Caco-2 (cell line): ENCODE results near the gene RNF208. TPM values are rescaled to one million over a fixed set of nuclear protein-coding genes. Genes with fewer than 3 reads are reported as not detected.

ENCODE experiments used
- BruUV-seq: library from RNA; stranded (reverse); fragments of 400-500 nt; replicated peaks from 2 replicates; lab custom pipeline; 2021; lab: Mats Ljungman, UMichigan
- CTCF ChIA-PET: fragments of 300-600 bp; sonication (Branson Sonifier 250); formaldehyde crosslinking; loops from one replicate; lab custom pipeline; 2022; ENCODE audit warnings: antibody characterized with exemption; lab: Charles Lee
- POLR2A ChIA-PET: fragments of 300-600 bp; sonication (Branson Sonifier 250); formaldehyde crosslinking; loops from one replicate; lab custom pipeline; 2022; ENCODE audit warnings: antibody characterized with exemption; lab: Charles Lee
- DNase-seq, 2 experiments: peaks; one replicate each; pipeline versions ENCODE4 v3.0.0 to v3.0.0-alpha.2; 2020 to 2022
- H3K27me3 ChIP-seq: replicated peaks from 2 replicates; pipeline ENCODE4 v1.6.0; 2011; ENCODE audit warnings: low read length; ENCODE audit not compliant: control insufficient read depth, insufficient read depth
- H3K36me3 ChIP-seq: 2 replicates; pipeline ENCODE4 v1.5.1; 2011; ENCODE audit warnings: low read length; ENCODE audit not compliant: control insufficient read depth, insufficient read depth
- H3K4me1 ChIP-seq: fragments of 250-450 bp; sonication (Bioruptor Pico); 2 replicates; pipeline ENCODE4 v1.5.1; 2020; ENCODE audit warnings: mild to moderate bottlenecking
- H3K4me3 ChIP-seq: 2 replicates; pipeline ENCODE4 v1.5.1; 2011; ENCODE audit warnings: low read depth, mild to moderate bottlenecking, control low read depth, low read length
- H3K9me3 ChIP-seq: fragments of 250-450 bp; sonication (Bioruptor Pico); 2 replicates; pipeline ENCODE4 v1.5.1; 2020; ENCODE audit warnings: mild to moderate bottlenecking, moderate library complexity
- H3K27ac Mint-ChIP-seq: one replicate; pipeline ENCODE4 v1.8.0; 2022; ENCODE audit warnings: mixed read lengths; ENCODE audit not compliant: unreplicated experiment
- H3K27me3 Mint-ChIP-seq: one replicate; pipeline ENCODE4 v1.8.0; 2022; ENCODE audit warnings: mixed read lengths; ENCODE audit not compliant: insufficient read depth, unreplicated experiment
- H3K36me3 Mint-ChIP-seq: one replicate; pipeline ENCODE4 v1.8.0; 2022; ENCODE audit warnings: mild to moderate bottlenecking, mixed read lengths; ENCODE audit not compliant: insufficient read depth, unreplicated experiment
- H3K4me1 Mint-ChIP-seq: one replicate; pipeline ENCODE4 v1.8.0; 2022; ENCODE audit warnings: low read depth, mixed read lengths; ENCODE audit not compliant: unreplicated experiment
- H3K4me3 Mint-ChIP-seq: one replicate; pipeline ENCODE4 v1.8.0; 2022; ENCODE audit warnings: mild to moderate bottlenecking, moderate library complexity, mixed read lengths; ENCODE audit not compliant: unreplicated experiment
- H3K9me3 Mint-ChIP-seq: one replicate; pipeline ENCODE4 v1.8.0; 2022; ENCODE audit warnings: mixed read lengths; ENCODE audit not compliant: unreplicated experiment
- CTCF ChIP-seq, 2 experiments: fragments of 200-600 bp in 1 of 2; IDR thresholded peaks; 1 replicate in 1 of 2; 2 replicates in 1 of 2; pipeline versions ENCODE4 v1.5.1 to v1.8.0; 2011 to 2022; ENCODE audit warnings: antibody characterized with exemption in 1 of 2, control low read depth in 1 of 2, inconsistent platforms in 1 of 2, low read depth in 1 of 2, low read length in 1 of 2, mild to moderate bottlenecking in 1 of 2, moderate library complexity in 1 of 2; ENCODE audit not compliant: insufficient read depth in 1 of 2, severe bottlenecking in 1 of 2, unreplicated experiment in 1 of 2
- intact Hi-C: fragments of 100-400 bp; cut with micrococcal nuclease; formaldehyde crosslinking; loops from one replicate; pipeline ENCODE4 v1.10.0; 2022; ENCODE audit not compliant: unreplicated experiment
- total RNA-seq: library from RNA; stranded (reverse); gene quantifications from 2 replicates; pipeline ENCODE4 v1.2.3, GENCODE V29; 2022

RNF208 gene
- total RNA-seq, 1 experiment from 2014 or later: 6.5 TPM

- ChIA-PET POLR2A (interaction anchor here (1.1 kb wide), 1 partner anchor 10 kb away, joined by 3 read pairs; no protein-coding TSS in a partner anchor), CTCF (interaction anchor here (0.7 kb wide), 1 partner anchor 14 kb away, joined by 5 read pairs; no protein-coding TSS in a partner anchor)
- H3K27ac Mint-ChIP-seq: no peak overlapping the region
- H3K9me3 ChIP-seq: no peaks in the 10 kb centered on the region
- no TSS peak for BruUV-seq
- H3K4me3 Mint-ChIP-seq: no peak overlapping the region
- DNase-seq: no peak
- H3K27me3 Mint-ChIP-seq: no peaks in the 10 kb centered on the region
- peaks cover 7% of the 10 kb centered on the region for H3K4me1 Mint-ChIP-seq
- no peak for TF ChIP-seq CTCF (IDR thresholded peaks at IDR 0.05; ENCODE audit: insufficient read depth in 1 of 2, low read depth in 1 of 2, low read length in 1 of 2, severe bottlenecking in 1 of 2, unreplicated experiment in 1 of 2)
- intact Hi-C loops: no loop called here
- H3K27me3 ChIP-seq: no peaks in the 10 kb centered on the region
- H3K36me3 Mint-ChIP-seq: peaks cover 25% of the 10 kb centered on the region
- H3K36me3 ChIP-seq: no peaks in the 10 kb centered on the region
- no peaks in the 10 kb centered on the region for H3K9me3 Mint-ChIP-seq
- H3K4me1 ChIP-seq: peaks cover 19% of the 10 kb centered on the region
- H3K4me3 ChIP-seq: no peak overlapping the region
These were observed 28.5 kb upstream of the RNF208 start for GRCh38 chr9:137250329-137251193.

- intact Hi-C loops: loop anchor here (10.0 kb wide), 1 partner anchor 453 kb away; the partner anchor contains the start of genes CCDC183 and TMEM141
- no peak overlapping the region for H3K27ac Mint-ChIP-seq
- no peak for TF ChIP-seq CTCF (IDR thresholded peaks at IDR 0.05; ENCODE audit: insufficient read depth in 1 of 2, low read depth in 1 of 2, low read length in 1 of 2, severe bottlenecking in 1 of 2, unreplicated experiment in 1 of 2)
- ChIA-PET CTCF (interaction anchor here (1.3 kb wide), 1 partner anchor 11 kb away, joined by 3 read pairs; no protein-coding TSS in a partner anchor), POLR2A (no interaction called here)
- H3K4me1 ChIP-seq: peaks cover 10% of the 10 kb centered on the region
- H3K27me3 Mint-ChIP-seq: no peaks in the 10 kb centered on the region
- H3K36me3 ChIP-seq: peaks cover 2% of the 10 kb centered on the region; the same call in 1 of the 2 replicates
- H3K4me3 Mint-ChIP-seq: no peak overlapping the region
- H3K9me3 ChIP-seq: no peaks in the 10 kb centered on the region
- peaks cover 37% of the 10 kb centered on the region for H3K36me3 Mint-ChIP-seq
- no peaks in the 10 kb centered on the region for H3K27me3 ChIP-seq
- no peaks in the 10 kb centered on the region for H3K4me1 Mint-ChIP-seq
- H3K4me3 ChIP-seq: no peak overlapping the region
- BruUV-seq: no TSS peak
- no peak for DNase-seq
- no peaks in the 10 kb centered on the region for H3K9me3 Mint-ChIP-seq
These were observed 25.8 kb upstream of the RNF208 start for GRCh38 chr9:137247916-137248175.

- H3K36me3 ChIP-seq: peaks cover 2% of the 10 kb centered on the region; the same call in 1 of the 2 replicates
- H3K4me3 ChIP-seq: no peak overlapping the region
- H3K36me3 Mint-ChIP-seq: peaks cover 42% of the 10 kb centered on the region
- ChIA-PET CTCF (no interaction called here), POLR2A (no interaction called here)
- H3K9me3 ChIP-seq: no peaks in the 10 kb centered on the region
- no TSS peak for BruUV-seq
- no peak for TF ChIP-seq CTCF (IDR thresholded peaks at IDR 0.05; ENCODE audit: insufficient read depth in 1 of 2, low read depth in 1 of 2, low read length in 1 of 2, severe bottlenecking in 1 of 2, unreplicated experiment in 1 of 2)
- DNase-seq: no peak
- H3K4me1 Mint-ChIP-seq: no peaks in the 10 kb centered on the region
- H3K4me1 ChIP-seq: peaks cover 12% of the 10 kb centered on the region
- no peaks in the 10 kb centered on the region for H3K27me3 Mint-ChIP-seq
- H3K27me3 ChIP-seq: no peaks in the 10 kb centered on the region
- H3K4me3 Mint-ChIP-seq: no peak overlapping the region
- H3K27ac Mint-ChIP-seq: no peak overlapping the region
- intact Hi-C loops: loop anchor here (10.0 kb wide), 1 partner anchor 453 kb away; the partner anchor contains the start of genes CCDC183 and TMEM141
- no peaks in the 10 kb centered on the region for H3K9me3 Mint-ChIP-seq
These were observed 25.3 kb upstream of the RNF208 start for GRCh38 chr9:137247135-137247915.
